Measurements from ENCODE around the gene DNAH14. TPM values are rescaled to one million over a fixed set of nuclear protein-coding genes. Genes with fewer than 3 reads are reported as not detected.
"Not testable (repeated sequence)": the region's sequence is repeated elsewhere in the genome, so short reads cannot be mapped to it uniquely, and the experiment has no call there.

DNAH14 gene
- total RNA-seq, 1 experiment from 2014 or later = 47.0 TPM

GRCh38 chr1:225332686-225333085, 403.2 kb downstream of the DNAH14 start:
- ChIA-PET POLR2A (no interaction called here), CTCF (no interaction called here)
- H3K4me3 ChIP-seq (ENCODE audit: low read depth in 2 of 2, low read length in 2 of 2) = no peak overlapping the region
- ATAC-seq (no peak), DNase-seq (ENCODE audit: low read depth, low spot score) (no peak)
- intact Hi-C loops (cut with micrococcal nuclease; ENCODE audit: unreplicated experiment) = no loop called here
- no peaks in the 10 kb centered on the region for H3K4me1 ChIP-seq (ENCODE audit: control insufficient read depth, insufficient read depth, low read length)
- H3K27me3 ChIP-seq (ENCODE audit: control insufficient read depth, insufficient read depth, low read length) = no peaks in the 10 kb centered on the region
- BruUV-seq (replicated peaks) = no TSS peak
- no peak for TF ChIP-seq SIN3A (IDR thresholded peaks at IDR 0.05; ENCODE audit: borderline replicate concordance, insufficient read depth, low read depth, low read length)
- no peak for TF ChIP-seq POLR2AphosphoS5 (IDR thresholded peaks at IDR 0.05; ENCODE audit: low read depth, low read length)
- no peak for TF ChIP-seq TCF7L2 (IDR thresholded peaks at IDR 0.05; ENCODE audit: low read depth, low read length)
- TF ChIP-seq REST (IDR thresholded peaks at IDR 0.05; ENCODE audit: insufficient read depth in 1 of 2, low read depth in 2 of 2, low read length in 1 of 2) = no peak
- TF ChIP-seq CTCF (IDR thresholded peaks at IDR 0.05) = no peak
- H3K27ac ChIP-seq (ENCODE audit: low read length) = no peak overlapping the region
- H3K36me3 ChIP-seq (ENCODE audit: control insufficient read depth, insufficient read depth, low read length) = no peaks in the 10 kb centered on the region
- in situ Hi-C loops (cut with HindIII; ENCODE audit: low pct_unique_long_range_greater_than_20kb, low sequenced_read_pairs) = no loop called here
- H3K9me3 ChIP-seq (ENCODE audit: control insufficient read depth, insufficient read depth, low read depth, low read length) = no peaks in the 10 kb centered on the region

GRCh38 chr1:225335098-225335778, 405.8 kb downstream of the DNAH14 start:
- CTCF ChIA-PET; H3K9me3 ChIP-seq (ENCODE audit: control insufficient read depth, insufficient read depth, low read depth, low read length); H3K27me3 ChIP-seq (ENCODE audit: control insufficient read depth, insufficient read depth, low read length); in situ Hi-C loops (cut with HindIII; ENCODE audit: low pct_unique_long_range_greater_than_20kb, low sequenced_read_pairs); DNase-seq (ENCODE audit: low read depth, low spot score); BruUV-seq (replicated peaks); ATAC-seq; intact Hi-C loops (cut with micrococcal nuclease; ENCODE audit: unreplicated experiment); H3K36me3 ChIP-seq (ENCODE audit: control insufficient read depth, insufficient read depth, low read length); H3K4me1 ChIP-seq (ENCODE audit: control insufficient read depth, insufficient read depth, low read length); H3K27ac ChIP-seq (ENCODE audit: low read length); POLR2A ChIA-PET; H3K4me3 ChIP-seq (ENCODE audit: low read depth in 2 of 2, low read length in 2 of 2): not testable (repeated sequence)

GRCh38 chr1:225338545-225338944, 409.1 kb downstream of the DNAH14 start:
- TF ChIP-seq REST (IDR thresholded peaks at IDR 0.05; ENCODE audit: insufficient read depth in 1 of 2, low read depth in 2 of 2, low read length in 1 of 2) = no peak
- TF ChIP-seq TCF7L2 (IDR thresholded peaks at IDR 0.05; ENCODE audit: low read depth, low read length) = no peak
- TF ChIP-seq POLR2AphosphoS5 (IDR thresholded peaks at IDR 0.05; ENCODE audit: low read depth, low read length) = no peak
- no peak for TF ChIP-seq SIN3A (IDR thresholded peaks at IDR 0.05; ENCODE audit: borderline replicate concordance, insufficient read depth, low read depth, low read length)
- ChIA-PET POLR2A (no interaction called here), CTCF (interaction anchor here (0.6 kb wide), 1 partner anchor 443 kb away, joined by 3 read pairs; no protein-coding TSS in a partner anchor)
- Histone ChIP-seq H3K36me3 (ENCODE audit: control insufficient read depth, insufficient read depth, low read length) (no peaks in the 10 kb centered on the region), H3K27me3 (ENCODE audit: control insufficient read depth, insufficient read depth, low read length) (peaks cover 4% of the 10 kb centered on the region; the same call in 1 of the 2 replicates), H3K27ac (ENCODE audit: low read length) (no peak overlapping the region), H3K4me3 (ENCODE audit: low read depth in 2 of 2, low read length in 2 of 2) (no peak overlapping the region), H3K9me3 (ENCODE audit: control insufficient read depth, insufficient read depth, low read depth, low read length) (no peaks in the 10 kb centered on the region), H3K4me1 (ENCODE audit: control insufficient read depth, insufficient read depth, low read length) (no peaks in the 10 kb centered on the region)
- no peak for ATAC-seq
- no peak for DNase-seq (ENCODE audit: low read depth, low spot score)
- intact Hi-C loops (cut with micrococcal nuclease; ENCODE audit: unreplicated experiment) (no loop called here), in situ Hi-C loops (cut with HindIII; ENCODE audit: low pct_unique_long_range_greater_than_20kb, low sequenced_read_pairs) (no loop called here)
- no TSS peak for BruUV-seq (replicated peaks)

Measured in Panc1 (cell line).